Activated gamma-delta T cell (primary cell): ENCODE data around the gene LYRM4.

ENCODE experiments used
- DNase-seq: peaks from one replicate; lab custom pipeline; 2025; lab: John Stamatoyannopoulos, UW

LYRM4 gene

GRCh38 chr6:5280920-5281319 is 20.2 kb upstream of the LYRM4 start:
- DNase-seq = no peak

GRCh38 chr6:5279891-5280338 is 19.2 kb upstream of the LYRM4 start:
- no peak for DNase-seq

DNA sequence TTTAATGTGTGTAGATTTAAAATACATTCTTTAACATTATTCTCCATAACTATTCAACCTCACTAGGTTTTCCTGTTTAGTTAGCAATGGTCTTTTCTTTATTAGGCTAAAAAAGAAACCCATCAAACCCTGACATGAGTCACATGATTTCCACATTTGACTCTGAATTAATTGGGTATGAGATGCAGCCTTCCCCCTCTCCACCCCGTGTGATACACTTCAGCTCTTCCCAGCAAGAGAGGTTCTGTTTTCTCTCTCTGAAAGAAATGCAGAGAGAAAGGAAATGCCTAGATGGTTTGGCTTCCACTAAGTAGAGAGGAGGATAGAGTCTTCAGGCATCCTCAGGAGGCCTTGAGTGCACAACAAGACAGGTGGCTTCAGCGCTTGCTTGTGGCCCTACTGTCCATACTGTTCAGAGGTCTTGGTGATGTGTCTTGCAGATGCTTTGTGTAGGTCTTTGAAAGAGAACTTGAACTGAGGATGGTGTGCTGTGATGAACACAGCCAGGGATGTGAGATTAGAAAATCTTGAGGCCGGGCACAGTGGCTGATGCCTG is 17.9 kb upstream of the LYRM4 start:
- no peak for DNase-seq

DNA sequence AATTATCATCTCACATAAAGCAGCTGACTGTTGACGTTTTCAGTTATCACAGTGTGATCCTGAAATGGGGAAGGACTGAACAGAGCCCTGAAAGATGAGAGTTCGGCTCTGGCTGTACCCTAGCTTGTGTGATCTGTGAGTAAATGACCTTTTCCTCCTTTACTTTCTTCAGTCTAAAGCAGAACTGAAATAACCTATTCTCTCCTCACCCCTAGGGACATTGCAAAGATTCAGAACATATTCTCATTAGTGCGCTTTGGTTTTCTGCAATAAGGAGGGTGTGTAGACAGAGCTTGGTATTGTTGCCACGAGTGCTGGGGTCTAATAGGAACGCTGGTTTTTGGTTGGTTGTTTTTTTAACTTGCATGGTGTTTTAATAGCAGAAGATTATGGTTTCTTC is 17.3 kb upstream of the LYRM4 start:
- DNase-seq = no peak

DNA sequence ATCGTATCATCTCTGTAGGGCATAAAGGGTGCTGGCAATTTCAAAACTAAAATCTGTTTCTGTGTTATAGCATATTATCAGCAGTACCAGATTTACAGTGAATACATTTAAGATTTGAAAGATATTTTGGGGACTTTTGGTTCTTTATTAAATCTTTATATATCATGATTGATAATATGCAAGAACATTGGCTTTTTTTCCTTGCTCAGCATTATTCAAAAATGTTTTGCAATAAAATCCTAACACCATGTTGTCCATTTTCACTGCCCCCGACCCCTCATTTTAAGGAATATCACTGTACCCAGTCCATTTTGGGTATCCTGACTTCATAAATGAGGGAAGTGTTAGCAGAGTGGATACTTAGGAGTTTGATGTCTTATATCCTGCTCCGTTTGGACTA is 16.8 kb upstream of the LYRM4 start:
- no peak for DNase-seq

DNA sequence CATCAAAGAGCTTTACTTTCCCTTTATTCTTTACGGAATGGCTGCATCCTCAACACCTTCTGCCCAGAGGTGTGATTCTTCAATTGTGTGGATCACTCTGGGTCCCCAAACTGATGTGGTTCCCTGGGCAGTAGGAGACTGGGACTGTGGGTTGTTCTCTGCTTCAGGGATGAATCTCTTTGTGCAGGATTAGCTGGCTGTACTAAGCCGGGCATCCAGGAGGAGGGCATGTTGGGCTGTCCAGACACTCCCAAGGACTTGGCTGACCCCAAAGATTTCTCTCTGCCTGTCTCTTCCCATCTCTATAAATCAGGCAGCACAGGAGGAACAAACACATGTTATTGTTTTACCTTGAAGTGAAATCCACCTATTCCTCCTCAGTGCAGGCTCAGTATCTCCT is 15.8 kb upstream of the LYRM4 start:
- DNase-seq = no peak

DNA sequence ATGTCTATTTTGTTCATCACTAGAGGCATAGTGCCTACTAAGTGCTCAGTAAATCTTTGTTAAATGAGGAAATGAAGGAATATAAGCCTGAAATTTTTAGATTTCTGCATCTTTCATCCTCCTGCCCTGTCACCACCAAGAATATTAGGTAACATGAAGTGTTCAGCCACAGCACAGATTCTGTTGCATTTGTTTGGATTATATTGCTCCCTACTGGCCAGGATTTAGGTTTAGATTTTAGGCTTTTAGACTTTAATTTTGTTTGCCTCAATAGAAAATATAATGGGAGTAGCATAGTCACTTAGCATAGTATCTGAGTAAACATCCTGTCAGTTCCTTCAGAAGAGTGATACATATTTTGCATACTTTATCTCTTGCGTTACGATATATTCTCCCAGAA is 14.7 kb upstream of the LYRM4 start:
- DNase-seq = no peak

- no peak for DNase-seq
Observed at GRCh38 chr6:5274231-5274630, 13.5 kb upstream of the LYRM4 start.

DNA sequence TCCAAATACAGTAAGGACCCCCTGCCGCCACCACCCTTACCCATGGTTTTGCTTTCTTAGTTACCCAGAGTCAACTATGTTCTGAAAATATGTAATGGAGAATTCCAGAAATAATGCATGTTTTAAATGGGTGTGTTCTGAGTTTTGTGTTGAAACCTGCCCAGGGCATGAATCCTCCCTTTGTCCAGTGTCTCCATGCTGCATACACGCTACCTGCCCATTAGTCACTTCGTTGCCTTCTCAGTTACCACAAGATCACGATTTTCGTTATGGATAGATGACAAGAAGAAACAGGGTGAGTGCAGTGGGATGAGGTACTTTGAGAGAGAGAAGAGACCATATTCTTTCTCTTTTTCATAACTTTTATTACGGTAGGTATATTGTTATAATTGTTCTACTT is 11.2 kb upstream of the LYRM4 start:
- no peak for DNase-seq

GRCh38 chr6:5270093-5270680 is 9.4 kb upstream of the LYRM4 start:
- no peak for DNase-seq

GRCh38 chr6:5266423-5266822 is 5.7 kb upstream of the LYRM4 start:
- no peak for DNase-seq

GRCh38 chr6:5261545-5262109 is 877 bp upstream of the LYRM4 start:
- no peak for DNase-seq

DNA sequence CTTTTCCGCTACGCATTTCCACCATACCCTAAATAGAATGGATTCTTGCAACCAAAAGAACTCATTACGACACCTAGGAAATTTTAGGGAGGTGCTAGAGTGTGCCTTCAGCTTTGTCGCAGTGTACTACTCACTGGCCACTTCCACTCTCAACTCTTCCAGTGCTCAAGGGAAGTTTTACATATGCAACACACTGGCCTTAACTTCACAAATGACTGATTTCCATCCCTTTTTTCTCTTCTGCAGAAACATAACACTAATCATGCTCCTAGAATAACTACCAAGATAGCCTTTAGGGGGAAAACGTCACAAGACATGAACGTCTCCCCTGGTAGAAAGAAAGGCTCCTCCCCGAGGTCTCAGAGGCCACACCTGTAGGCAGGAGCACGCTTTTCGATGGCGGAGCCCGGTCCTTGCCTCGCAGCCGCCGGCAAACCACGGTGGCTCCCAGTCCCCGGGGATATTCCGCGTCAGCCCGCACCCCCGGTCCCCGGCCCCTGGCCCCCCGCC is 584 bp downstream of the LYRM4 start:
- peak; percentile 41 for DNase-seq

GRCh38 chr6:5259428-5259827 is 1.3 kb downstream of the LYRM4 start:
- no peak for DNase-seq

GRCh38 chr6:5257400-5257799 is 3.4 kb downstream of the LYRM4 start:
- DNase-seq = no peak

GRCh38 chr6:5256952-5257351 is 3.8 kb downstream of the LYRM4 start:
- no peak for DNase-seq

DNA sequence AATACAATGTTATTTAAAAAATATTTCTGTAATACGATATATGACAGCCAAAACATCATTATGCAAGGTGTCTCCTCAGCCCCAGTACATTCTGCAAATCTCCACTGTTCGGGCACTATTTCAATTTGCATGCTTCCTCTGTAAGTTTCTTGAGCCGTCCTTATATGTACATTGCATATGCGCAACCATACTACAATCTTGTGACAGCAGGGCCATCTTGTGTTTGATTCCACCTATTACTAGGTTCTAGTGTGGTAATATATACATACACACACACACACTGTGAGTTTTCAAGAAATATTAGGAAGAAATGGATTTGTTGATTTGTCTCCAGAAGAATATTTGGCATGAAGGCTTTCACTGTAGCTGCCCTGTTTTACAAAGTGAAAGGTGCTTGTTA is 9.8 kb downstream of the LYRM4 start:
- DNase-seq = no peak

GRCh38 chr6:5250451-5250850 is 10.3 kb downstream of the LYRM4 start:
- DNase-seq = no peak

GRCh38 chr6:5249451-5250122 is 11.2 kb downstream of the LYRM4 start:
- DNase-seq = no peak

DNA sequence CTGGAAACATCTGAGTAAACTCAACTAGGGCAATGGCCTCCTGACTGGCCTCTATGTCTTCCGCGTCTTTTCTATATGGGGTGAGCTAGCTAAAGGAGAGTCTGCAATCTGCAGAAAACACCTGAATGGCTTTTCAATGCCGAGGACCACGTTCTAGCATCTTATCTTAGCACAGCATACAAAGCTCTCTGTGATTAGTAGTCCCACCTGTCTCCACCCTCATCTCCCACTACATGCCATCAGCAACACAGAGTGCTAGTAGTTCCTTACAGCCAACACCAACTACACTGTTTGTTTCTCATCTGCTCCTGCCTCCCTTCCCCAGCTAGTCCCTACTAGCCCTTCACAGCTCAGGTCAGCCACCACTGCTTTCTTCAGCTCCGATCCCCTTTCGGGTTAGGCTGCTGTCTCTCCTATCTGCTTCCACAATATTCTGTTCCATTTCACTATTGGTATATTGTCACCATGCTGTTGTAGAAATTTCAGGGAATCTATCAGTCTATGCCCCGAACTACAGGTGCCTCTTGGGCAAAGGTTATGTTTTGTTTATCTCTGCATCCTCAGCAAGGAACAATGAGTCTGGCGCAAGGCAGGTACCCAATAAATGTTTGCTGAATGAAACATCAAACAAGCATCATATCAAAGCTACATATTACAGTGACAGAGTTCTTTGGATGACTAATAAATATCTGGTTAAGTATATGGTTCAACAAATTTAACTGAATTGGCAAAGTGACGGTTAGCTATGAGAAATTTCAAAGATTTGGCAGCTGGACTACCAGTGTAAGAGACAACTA is 12.2 kb downstream of the LYRM4 start:
- DNase-seq = no peak

DNA sequence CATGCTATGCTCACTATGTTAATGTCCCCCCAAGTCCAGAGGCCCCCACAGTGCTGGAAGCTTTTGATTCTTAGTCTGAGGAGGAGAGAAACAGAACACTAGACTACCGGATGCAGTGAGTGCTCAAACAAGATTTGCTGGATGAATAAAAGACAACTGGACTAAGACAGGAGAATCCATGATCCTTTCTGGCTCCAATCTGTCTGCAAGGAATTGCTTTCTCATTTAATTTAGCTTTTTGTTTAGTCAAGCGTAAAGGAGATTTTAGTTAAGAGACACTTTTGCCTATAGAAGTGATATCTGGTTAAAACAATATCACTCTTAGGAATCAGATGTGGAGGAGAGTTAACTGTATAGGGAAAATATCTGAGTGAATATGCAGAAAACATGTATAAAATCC is 13.5 kb downstream of the LYRM4 start:
- no peak for DNase-seq
